HepG2 (cell line): ENCODE measurements around the gene APC2. TPM values are rescaled to one million over a fixed set of nuclear protein-coding genes. Genes with fewer than 3 reads are reported as not detected.

ENCODE experiments used
- CAMTA2 ChIP-seq: sonication (generic); formaldehyde crosslinking; IDR thresholded peaks from 2 replicates; pipeline ENCODE4 v1.4.0; 2020; ENCODE audit warnings: mild to moderate bottlenecking, missing genetic modification reagents, borderline replicate concordance
- EED ChIP-seq: sonication (generic); formaldehyde crosslinking; IDR thresholded peaks from 2 replicates; pipeline ENCODE4 v1.5.0; 2020; ENCODE audit warnings: mild to moderate bottlenecking, missing genetic modification reagents
- HNRNPK ChIP-seq: fragments of 200-400 bp; formaldehyde crosslinking; IDR thresholded peaks from 2 replicates; pipeline ENCODE4 v1.6.1; 2018; ENCODE audit warnings: low read length, low read depth, moderate library complexity, mild to moderate bottlenecking; ENCODE audit not compliant: poor library complexity, severe bottlenecking
- ISX ChIP-seq: sonication (generic); formaldehyde crosslinking; conservative IDR thresholded peaks from 2 replicates; pipeline ENCODE4 v1.5.0; 2020; ENCODE audit warnings: missing genetic modification reagents
- KDM4B ChIP-seq: sonication (generic); formaldehyde crosslinking; IDR thresholded peaks from 2 replicates; pipeline ENCODE4 v1.4.0; 2020; ENCODE audit warnings: missing genetic modification reagents
- NONO ChIP-seq, 2 experiments: fragments of 450-650 bp in 1 of 2; sonication (generic) in 1 of 2; formaldehyde crosslinking in 1 of 2; IDR thresholded peaks in 1 of 2; conservative IDR thresholded peaks in 1 of 2; 2 replicates each; pipeline versions ENCODE4 v1.6.1 to v1.8.0; 2017 to 2022; ENCODE audit warnings: mild to moderate bottlenecking in 1 of 2, missing genetic modification reagents in 1 of 2, moderate library complexity in 1 of 2
- SIX1 ChIP-seq: sonication (generic); formaldehyde crosslinking; IDR thresholded peaks from 2 replicates; pipeline ENCODE4 v1.4.0; 2020; ENCODE audit warnings: missing genetic modification reagents, borderline replicate concordance
- SP4 ChIP-seq: sonication (generic); formaldehyde crosslinking; IDR thresholded peaks from 2 replicates; pipeline ENCODE4 v1.8.1; 2023; ENCODE audit warnings: mild to moderate bottlenecking, missing genetic modification reagents
- ZNF333 ChIP-seq: sonication (generic); formaldehyde crosslinking; IDR thresholded peaks from 2 replicates; pipeline ENCODE4 v1.4.0; 2020; ENCODE audit warnings: mild to moderate bottlenecking, missing genetic modification reagents, borderline replicate concordance
- ZNF451 ChIP-seq: sonication (generic); formaldehyde crosslinking; IDR thresholded peaks from 2 replicates; pipeline ENCODE4 v1.5.0; 2020; ENCODE audit warnings: mild to moderate bottlenecking, missing genetic modification reagents
- ZNF788 ChIP-seq: sonication (generic); formaldehyde crosslinking; IDR thresholded peaks from 2 replicates; pipeline ENCODE4 v1.5.0; 2020; ENCODE audit warnings: mild to moderate bottlenecking, missing genetic modification reagents, borderline replicate concordance
- polyA plus RNA-seq, 8 experiments: library from polyadenylated mRNA; depleted of rRNA in 3 of 8; stranded (reverse) in 7 of 8; unstranded in 1 of 8; fragments of >200 nt; fragmentation: Illumina TruSeq in 4 of 8; extraction: Trizol in 4 of 8; gene quantifications; 2 replicates each; pipeline versions ENCODE4 v1.2.1 to v1.2.3, GENCODE V29; 2011 to 2016; ENCODE audit warnings: low read depth in 4 of 8, missing spikeins in 1 of 8, mixed read lengths in 1 of 8; ENCODE audit not compliant: insufficient read depth in 1 of 8
- total RNA-seq, 5 experiments: library from RNA; depleted of rRNA; stranded (reverse); fragments of >200 nt; fragmentation: Illumina TruSeq; extraction: Trizol; gene quantifications; 2 replicates each; pipeline ENCODE4 v1.2.3, GENCODE V29; 2016; ENCODE audit warnings: low read depth in 1 of 5
- TF ChIP-seq, protein P1 (sequence below): sonication (generic); formaldehyde crosslinking; IDR thresholded peaks from 2 replicates; pipeline ENCODE4 v1.5.1; 2020; ENCODE audit warnings: missing genetic modification reagents, mild to moderate bottlenecking, borderline replicate concordance
- TF ChIP-seq, protein P2 (sequence below): sonication (generic); formaldehyde crosslinking; IDR thresholded peaks from 2 replicates; pipeline ENCODE4 v1.4.0; 2020; ENCODE audit warnings: missing genetic modification reagents
- TF ChIP-seq, protein P3 (sequence below): sonication (generic); formaldehyde crosslinking; IDR thresholded peaks from 2 replicates; pipeline ENCODE4 v1.5.0; 2020; ENCODE audit warnings: mild to moderate bottlenecking, missing genetic modification reagents, moderate library complexity
- TF ChIP-seq, protein P4 (sequence below): sonication (generic); formaldehyde crosslinking; conservative IDR thresholded peaks from 2 replicates; pipeline ENCODE4 v1.4.0; 2020; ENCODE audit warnings: mild to moderate bottlenecking, missing genetic modification reagents, moderate library complexity
- TF ChIP-seq, protein P5 (sequence below): sonication (generic); formaldehyde crosslinking; IDR thresholded peaks from 2 replicates; pipeline ENCODE4 v1.8.1; 2023; ENCODE audit warnings: missing genetic modification reagents, inconsistent platforms, borderline replicate concordance

The APC2 gene
- total and polyA plus RNA-seq, 2 of the 13 experiments (the other 11 are each of a cell fraction or from before 2014, with no cell fraction given): 0.08 to 0.22 TPM

DNA sequence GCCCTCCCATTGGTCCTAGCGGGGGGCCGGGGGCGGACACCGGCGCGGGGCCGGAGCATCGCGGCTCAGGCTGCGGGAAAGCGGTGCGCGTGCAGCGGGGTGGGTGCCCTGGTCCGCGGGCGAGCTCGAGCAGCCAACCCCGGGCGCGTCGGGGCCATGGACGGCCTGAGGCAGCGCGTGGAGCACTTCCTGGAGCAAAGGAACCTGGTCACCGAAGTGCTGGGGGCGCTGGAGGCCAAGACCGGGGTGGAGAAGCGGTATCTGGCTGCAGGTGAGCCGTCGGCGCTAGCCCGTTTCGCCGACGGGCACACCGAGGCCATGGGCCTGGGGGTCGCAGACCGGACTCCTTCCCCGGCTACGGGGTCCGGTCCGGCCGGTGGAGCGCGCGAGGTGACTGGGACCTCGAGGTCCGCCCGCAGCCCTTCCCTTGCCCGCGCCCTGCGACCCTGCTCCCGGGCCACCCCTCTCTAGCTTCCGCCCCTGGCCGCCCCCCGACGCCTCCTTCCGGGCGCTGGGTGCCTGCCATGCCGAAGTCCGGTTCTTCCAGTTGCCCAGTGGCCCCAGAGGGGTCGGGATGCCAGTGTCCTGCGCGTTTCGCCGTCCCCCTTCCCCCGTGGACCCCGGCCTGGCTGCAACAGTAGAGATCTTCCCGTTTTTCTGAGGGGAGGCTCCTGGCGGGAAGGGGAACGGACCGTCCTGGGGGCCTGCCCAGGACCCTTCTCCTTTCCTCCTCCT, 41.4 kb downstream of the APC2 start, which contains the start of gene REEP6 (continued):
- TF ChIP-seq SIX1 (CRISPR knock-in tag) (no peak), CAMTA2 (peak; percentile 47; the same call in 1 of the 2 replicates), ZNF788 (CRISPR knock-in tag) (peak; percentile 60; the same call in 1 of the 2 replicates), HNRNPK (peak; percentile 6), ZNF451 (CRISPR knock-in tag) (peak; percentile 53; the same call in 1 of the 2 replicates), ISX (no peak), SP4 (CRISPR knock-in tag) (peak; percentile 86; the same call in 1 of the 2 replicates), EED (CRISPR knock-in tag) (peak; percentile 83; the same call in 1 of the 2 replicates), KDM4B (CRISPR knock-in tag) (no peak), NONO (IDR thresholded peaks at IDR 0.05) (no peak), NONO (CRISPR knock-in tag; conservative IDR thresholded peaks at IDR 0.05) (peak; percentile 74), ZNF333 (CRISPR knock-in tag) (no peak)
- TF ChIP-seq, protein P1, sequence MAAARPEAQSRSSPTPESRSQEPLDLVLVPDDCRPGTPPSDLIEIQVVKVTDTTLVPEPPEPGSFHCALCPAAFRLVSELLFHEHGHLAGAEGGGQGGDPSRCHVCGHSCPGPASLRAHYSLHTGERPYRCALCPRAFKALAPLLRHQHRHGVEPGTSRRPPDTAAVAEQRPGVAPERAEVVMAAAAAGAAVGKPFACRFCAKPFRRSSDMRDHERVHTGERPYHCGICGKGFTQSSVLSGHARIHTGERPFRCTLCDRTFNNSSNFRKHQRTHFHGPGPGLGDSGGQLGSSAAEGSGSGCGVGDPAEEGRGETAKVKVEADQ: 0 out of 2 replicates have a peak, but pooled peaks have one; percentile 48
- TF ChIP-seq, protein P2, sequence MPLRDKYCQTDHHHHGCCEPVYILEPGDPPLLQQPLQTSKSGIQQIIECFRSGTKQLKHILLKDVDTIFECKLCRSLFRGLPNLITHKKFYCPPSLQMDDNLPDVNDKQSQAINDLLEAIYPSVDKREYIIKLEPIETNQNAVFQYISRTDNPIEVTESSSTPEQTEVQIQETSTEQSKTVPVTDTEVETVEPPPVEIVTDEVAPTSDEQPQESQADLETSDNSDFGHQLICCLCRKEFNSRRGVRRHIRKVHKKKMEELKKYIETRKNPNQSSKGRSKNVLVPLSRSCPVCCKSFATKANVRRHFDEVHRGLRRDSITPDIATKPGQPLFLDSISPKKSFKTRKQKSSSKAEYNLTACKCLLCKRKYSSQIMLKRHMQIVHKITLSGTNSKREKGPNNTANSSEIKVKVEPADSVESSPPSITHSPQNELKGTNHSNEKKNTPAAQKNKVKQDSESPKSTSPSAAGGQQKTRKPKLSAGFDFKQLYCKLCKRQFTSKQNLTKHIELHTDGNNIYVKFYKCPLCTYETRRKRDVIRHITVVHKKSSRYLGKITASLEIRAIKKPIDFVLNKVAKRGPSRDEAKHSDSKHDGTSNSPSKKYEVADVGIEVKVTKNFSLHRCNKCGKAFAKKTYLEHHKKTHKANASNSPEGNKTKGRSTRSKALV: peak; percentile 74; the same call in 1 of the 2 replicates
- TF ChIP-seq, protein P3, sequence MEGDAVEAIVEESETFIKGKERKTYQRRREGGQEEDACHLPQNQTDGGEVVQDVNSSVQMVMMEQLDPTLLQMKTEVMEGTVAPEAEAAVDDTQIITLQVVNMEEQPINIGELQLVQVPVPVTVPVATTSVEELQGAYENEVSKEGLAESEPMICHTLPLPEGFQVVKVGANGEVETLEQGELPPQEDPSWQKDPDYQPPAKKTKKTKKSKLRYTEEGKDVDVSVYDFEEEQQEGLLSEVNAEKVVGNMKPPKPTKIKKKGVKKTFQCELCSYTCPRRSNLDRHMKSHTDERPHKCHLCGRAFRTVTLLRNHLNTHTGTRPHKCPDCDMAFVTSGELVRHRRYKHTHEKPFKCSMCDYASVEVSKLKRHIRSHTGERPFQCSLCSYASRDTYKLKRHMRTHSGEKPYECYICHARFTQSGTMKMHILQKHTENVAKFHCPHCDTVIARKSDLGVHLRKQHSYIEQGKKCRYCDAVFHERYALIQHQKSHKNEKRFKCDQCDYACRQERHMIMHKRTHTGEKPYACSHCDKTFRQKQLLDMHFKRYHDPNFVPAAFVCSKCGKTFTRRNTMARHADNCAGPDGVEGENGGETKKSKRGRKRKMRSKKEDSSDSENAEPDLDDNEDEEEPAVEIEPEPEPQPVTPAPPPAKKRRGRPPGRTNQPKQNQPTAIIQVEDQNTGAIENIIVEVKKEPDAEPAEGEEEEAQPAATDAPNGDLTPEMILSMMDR (CRISPR knock-in tag): 0 out of 2 replicates have a peak, but pooled peaks have one; percentile 2
- TF ChIP-seq, protein P4, sequence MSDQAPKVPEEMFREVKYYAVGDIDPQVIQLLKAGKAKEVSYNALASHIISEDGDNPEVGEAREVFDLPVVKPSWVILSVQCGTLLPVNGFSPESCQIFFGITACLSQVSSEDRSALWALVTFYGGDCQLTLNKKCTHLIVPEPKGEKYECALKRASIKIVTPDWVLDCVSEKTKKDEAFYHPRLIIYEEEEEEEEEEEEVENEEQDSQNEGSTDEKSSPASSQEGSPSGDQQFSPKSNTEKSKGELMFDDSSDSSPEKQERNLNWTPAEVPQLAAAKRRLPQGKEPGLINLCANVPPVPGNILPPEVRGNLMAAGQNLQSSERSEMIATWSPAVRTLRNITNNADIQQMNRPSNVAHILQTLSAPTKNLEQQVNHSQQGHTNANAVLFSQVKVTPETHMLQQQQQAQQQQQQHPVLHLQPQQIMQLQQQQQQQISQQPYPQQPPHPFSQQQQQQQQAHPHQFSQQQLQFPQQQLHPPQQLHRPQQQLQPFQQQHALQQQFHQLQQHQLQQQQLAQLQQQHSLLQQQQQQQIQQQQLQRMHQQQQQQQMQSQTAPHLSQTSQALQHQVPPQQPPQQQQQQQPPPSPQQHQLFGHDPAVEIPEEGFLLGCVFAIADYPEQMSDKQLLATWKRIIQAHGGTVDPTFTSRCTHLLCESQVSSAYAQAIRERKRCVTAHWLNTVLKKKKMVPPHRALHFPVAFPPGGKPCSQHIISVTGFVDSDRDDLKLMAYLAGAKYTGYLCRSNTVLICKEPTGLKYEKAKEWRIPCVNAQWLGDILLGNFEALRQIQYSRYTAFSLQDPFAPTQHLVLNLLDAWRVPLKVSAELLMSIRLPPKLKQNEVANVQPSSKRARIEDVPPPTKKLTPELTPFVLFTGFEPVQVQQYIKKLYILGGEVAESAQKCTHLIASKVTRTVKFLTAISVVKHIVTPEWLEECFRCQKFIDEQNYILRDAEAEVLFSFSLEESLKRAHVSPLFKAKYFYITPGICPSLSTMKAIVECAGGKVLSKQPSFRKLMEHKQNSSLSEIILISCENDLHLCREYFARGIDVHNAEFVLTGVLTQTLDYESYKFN (CRISPR knock-in tag): peak; percentile 10; the same call in 1 of the 2 replicates
- TF ChIP-seq, protein P5, sequence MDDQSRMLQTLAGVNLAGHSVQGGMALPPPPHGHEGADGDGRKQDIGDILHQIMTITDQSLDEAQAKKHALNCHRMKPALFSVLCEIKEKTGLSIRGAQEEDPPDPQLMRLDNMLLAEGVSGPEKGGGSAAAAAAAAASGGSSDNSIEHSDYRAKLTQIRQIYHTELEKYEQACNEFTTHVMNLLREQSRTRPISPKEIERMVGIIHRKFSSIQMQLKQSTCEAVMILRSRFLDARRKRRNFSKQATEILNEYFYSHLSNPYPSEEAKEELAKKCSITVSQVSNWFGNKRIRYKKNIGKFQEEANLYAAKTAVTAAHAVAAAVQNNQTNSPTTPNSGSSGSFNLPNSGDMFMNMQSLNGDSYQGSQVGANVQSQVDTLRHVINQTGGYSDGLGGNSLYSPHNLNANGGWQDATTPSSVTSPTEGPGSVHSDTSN (CRISPR knock-in tag): peak; percentile 69; the same call in 1 of the 2 replicates
